SK-N-SH (cell line): Measurements from ENCODE around the gene CTNNA3.

Experiments used
- FOSL2 ChIP-seq: IDR thresholded peaks from 2 replicates; pipeline ENCODE4 v1.4.0; 2012; ENCODE audit warnings: low read depth, mild to moderate bottlenecking, moderate library complexity, borderline replicate concordance
- FOXM1 ChIP-seq: IDR thresholded peaks from 2 replicates; pipeline ENCODE4 v1.4.0; 2012; ENCODE audit warnings: low read depth, mild to moderate bottlenecking
- GATA2 ChIP-seq: sonication (generic); formaldehyde crosslinking; IDR thresholded peaks from 2 replicates; pipeline ENCODE4 v1.5.0; 2020; ENCODE audit warnings: mild to moderate bottlenecking, missing genetic modification reagents
- NFIC ChIP-seq: IDR thresholded peaks from 2 replicates; pipeline ENCODE4 v1.4.0; 2012; ENCODE audit warnings: borderline replicate concordance
- RAD21 ChIP-seq: IDR thresholded peaks from 2 replicates; pipeline ENCODE4 v1.6.1; 2012; ENCODE audit warnings: mild to moderate bottlenecking, low read length
- RXRA ChIP-seq: IDR thresholded peaks from 2 replicates; pipeline ENCODE4 v1.4.0; 2012; ENCODE audit warnings: low read depth, mild to moderate bottlenecking, borderline replicate concordance
- TAF1 ChIP-seq: IDR thresholded peaks from 2 replicates; pipeline ENCODE4 v1.6.1; 2012; ENCODE audit warnings: low read depth, mild to moderate bottlenecking, low read length, moderate library complexity, borderline replicate concordance
- USF2 ChIP-seq: fragments of 150-350 bp; IDR thresholded peaks from 2 replicates; pipeline ENCODE4 v1.6.1; 2017; ENCODE audit warnings: antibody characterized with exemption, low read length, low read depth, borderline replicate concordance
- TF ChIP-seq, protein P1 (sequence below): fragments of 200-600 bp; sonication (generic); IDR thresholded peaks from 2 replicates; pipeline ENCODE4 v1.6.1; 2017; ENCODE audit warnings: antibody characterized with exemption, mild to moderate bottlenecking, moderate library complexity
- TF ChIP-seq, protein P2 (sequence below): IDR thresholded peaks from 2 replicates; pipeline ENCODE4 v1.4.0; 2012; ENCODE audit warnings: low read depth, borderline replicate concordance
- TF ChIP-seq, protein P3 (sequence below): IDR thresholded peaks from 2 replicates; pipeline ENCODE4 v1.4.0; 2012; ENCODE audit warnings: low read depth

GRCh38 chr10:67319976-67320375 lies 376.0 kb downstream of the CTNNA3 start:
- TF ChIP-seq, protein P1, sequence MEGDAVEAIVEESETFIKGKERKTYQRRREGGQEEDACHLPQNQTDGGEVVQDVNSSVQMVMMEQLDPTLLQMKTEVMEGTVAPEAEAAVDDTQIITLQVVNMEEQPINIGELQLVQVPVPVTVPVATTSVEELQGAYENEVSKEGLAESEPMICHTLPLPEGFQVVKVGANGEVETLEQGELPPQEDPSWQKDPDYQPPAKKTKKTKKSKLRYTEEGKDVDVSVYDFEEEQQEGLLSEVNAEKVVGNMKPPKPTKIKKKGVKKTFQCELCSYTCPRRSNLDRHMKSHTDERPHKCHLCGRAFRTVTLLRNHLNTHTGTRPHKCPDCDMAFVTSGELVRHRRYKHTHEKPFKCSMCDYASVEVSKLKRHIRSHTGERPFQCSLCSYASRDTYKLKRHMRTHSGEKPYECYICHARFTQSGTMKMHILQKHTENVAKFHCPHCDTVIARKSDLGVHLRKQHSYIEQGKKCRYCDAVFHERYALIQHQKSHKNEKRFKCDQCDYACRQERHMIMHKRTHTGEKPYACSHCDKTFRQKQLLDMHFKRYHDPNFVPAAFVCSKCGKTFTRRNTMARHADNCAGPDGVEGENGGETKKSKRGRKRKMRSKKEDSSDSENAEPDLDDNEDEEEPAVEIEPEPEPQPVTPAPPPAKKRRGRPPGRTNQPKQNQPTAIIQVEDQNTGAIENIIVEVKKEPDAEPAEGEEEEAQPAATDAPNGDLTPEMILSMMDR, result no peak
- TF ChIP-seq NFIC (no peak), FOSL2 (no peak), RXRA (no peak), RAD21 (no peak), USF2 (no peak), TAF1 (no peak), GATA2 (CRISPR knock-in tag) (no peak), FOXM1 (no peak)
- TF ChIP-seq, protein P2, sequence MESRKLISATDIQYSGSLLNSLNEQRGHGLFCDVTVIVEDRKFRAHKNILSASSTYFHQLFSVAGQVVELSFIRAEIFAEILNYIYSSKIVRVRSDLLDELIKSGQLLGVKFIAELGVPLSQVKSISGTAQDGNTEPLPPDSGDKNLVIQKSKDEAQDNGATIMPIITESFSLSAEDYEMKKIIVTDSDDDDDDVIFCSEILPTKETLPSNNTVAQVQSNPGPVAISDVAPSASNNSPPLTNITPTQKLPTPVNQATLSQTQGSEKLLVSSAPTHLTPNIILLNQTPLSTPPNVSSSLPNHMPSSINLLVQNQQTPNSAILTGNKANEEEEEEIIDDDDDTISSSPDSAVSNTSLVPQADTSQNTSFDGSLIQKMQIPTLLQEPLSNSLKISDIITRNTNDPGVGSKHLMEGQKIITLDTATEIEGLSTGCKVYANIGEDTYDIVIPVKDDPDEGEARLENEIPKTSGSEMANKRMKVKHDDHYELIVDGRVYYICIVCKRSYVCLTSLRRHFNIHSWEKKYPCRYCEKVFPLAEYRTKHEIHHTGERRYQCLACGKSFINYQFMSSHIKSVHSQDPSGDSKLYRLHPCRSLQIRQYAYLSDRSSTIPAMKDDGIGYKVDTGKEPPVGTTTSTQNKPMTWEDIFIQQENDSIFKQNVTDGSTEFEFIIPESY, result no peak
- TF ChIP-seq, protein P3, sequence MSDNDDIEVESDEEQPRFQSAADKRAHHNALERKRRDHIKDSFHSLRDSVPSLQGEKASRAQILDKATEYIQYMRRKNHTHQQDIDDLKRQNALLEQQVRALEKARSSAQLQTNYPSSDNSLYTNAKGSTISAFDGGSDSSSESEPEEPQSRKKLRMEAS, result no peak
